Measurements from ENCODE around the gene REX1BD. TPM values are rescaled to one million over a fixed set of nuclear protein-coding genes. Genes with fewer than 3 reads are reported as not detected.

REX1BD gene
- total and polyA plus RNA-seq, 4 donors, result 25.9 to 71.9 (median 51.4) TPM

Small RNAs within 50 kb of the gene (small RNA-seq; reads per million reads assigned to genes)
- not detected for gene RN7SL155P

Other genes starting within 250 kb of the REX1BD start
- 10 to 100 TPM; 21.5 to 48.3 TPM for gene PGPEP1, start 248.2 kb upstream of the REX1BD start, total RNA-seq
- 10 to 100 TPM; 15.8 to 30.8 TPM for gene PGPEP1, start 248.2 kb upstream of the REX1BD start, polyA plus RNA-seq
- 10 to 100 TPM in 1 of 2 donors, under 1 TPM in 1; 0.42 to 11.6 TPM for gene GDF15, start 202.6 kb upstream of the REX1BD start, total RNA-seq
- gene GDF15, start 202.6 kb upstream of the REX1BD start, polyA plus RNA-seq, result 1 to 10 TPM; 6.7 to 7.7 TPM
- gene LRRC25, start 191.2 kb upstream of the REX1BD start, total RNA-seq, result 10 to 100 TPM in 1 of 2 donors, 1 to 10 TPM in 1; 7.9 to 13.4 TPM
- 1 to 10 TPM; 2.3 to 5.8 TPM for gene LRRC25, start 191.2 kb upstream of the REX1BD start, polyA plus RNA-seq
- gene SSBP4, start 169.4 kb upstream of the REX1BD start, total RNA-seq, result 10 to 100 TPM in 1 of 2 donors, 1 to 10 TPM in 1; 6.4 to 19.0 TPM
- gene SSBP4, start 169.4 kb upstream of the REX1BD start, polyA plus RNA-seq, result 10 to 100 TPM in 1 of 2 donors, 1 to 10 TPM in 1; 4.0 to 16.6 TPM
- gene ISYNA1, start 150.7 kb upstream of the REX1BD start, total RNA-seq, result 10 to 100 TPM in 1 of 2 donors, 1 to 10 TPM in 1; 8.0 to 41.9 TPM
- 10 to 100 TPM in 1 of 2 donors, 1 to 10 TPM in 1; 4.7 to 12.1 TPM for gene ISYNA1, start 150.7 kb upstream of the REX1BD start, polyA plus RNA-seq
- gene ELL, start 66.7 kb upstream of the REX1BD start, total RNA-seq, result 10 to 100 TPM in 1 of 2 donors, 1 to 10 TPM in 1; 7.6 to 10.5 TPM
- gene ELL, start 66.7 kb upstream of the REX1BD start, polyA plus RNA-seq, result 1 to 10 TPM; 4.5 to 5.6 TPM
- gene FKBP8, start 45.2 kb upstream of the REX1BD start, total RNA-seq, result 100 to 1,000 TPM in 1 of 2 donors, 10 to 100 TPM in 1; 75.8 to 225 TPM
- gene FKBP8, start 45.2 kb upstream of the REX1BD start, polyA plus RNA-seq, result 100 to 1,000 TPM in 1 of 2 donors, 10 to 100 TPM in 1; 59.1 to 126 TPM
- 10 to 100 TPM; 31.8 to 47.0 TPM for gene KXD1, start 30.9 kb upstream of the REX1BD start, total RNA-seq
- gene KXD1, start 30.9 kb upstream of the REX1BD start, polyA plus RNA-seq, result 10 to 100 TPM; 39.9 to 53.6 TPM
- 100 to 1,000 TPM; 324 to 585 TPM for gene UBA52, start 16.9 kb upstream of the REX1BD start, total RNA-seq
- 100 to 1,000 TPM; 382 to 647 TPM for gene UBA52, start 16.9 kb upstream of the REX1BD start, polyA plus RNA-seq
- gene CRLF1, start 18.0 kb downstream of the REX1BD start, total RNA-seq, result 1 to 10 TPM in 1 of 2 donors, not detected in 1; 1.6 TPM
- gene CRLF1, start 18.0 kb downstream of the REX1BD start, polyA plus RNA-seq, result 1 to 10 TPM in 1 of 2 donors, under 1 TPM in 1; 0.49 to 1.9 TPM
- gene TMEM59L, start 24.1 kb downstream of the REX1BD start, total RNA-seq, result under 1 TPM in 1 of 2 donors, not detected in 1; 0.08 TPM
- under 1 TPM; 0.08 to 0.15 TPM for gene TMEM59L, start 24.1 kb downstream of the REX1BD start, polyA plus RNA-seq
- 1 to 10 TPM; 2.4 to 5.9 TPM for gene KLHL26, start 48.2 kb downstream of the REX1BD start, total RNA-seq
- gene KLHL26, start 48.2 kb downstream of the REX1BD start, polyA plus RNA-seq, result 1 to 10 TPM; 2.3 to 2.4 TPM
- 1 to 10 TPM; 1.5 to 2.2 TPM for gene CRTC1, start 94.9 kb downstream of the REX1BD start, total RNA-seq
- gene CRTC1, start 94.9 kb downstream of the REX1BD start, polyA plus RNA-seq, result 1 to 10 TPM; 1.5 to 3.5 TPM
- under 1 TPM in 1 of 2 donors, not detected in 1; 0.17 TPM for gene COMP, start 202.5 kb downstream of the REX1BD start, total RNA-seq
- gene COMP, start 202.5 kb downstream of the REX1BD start, polyA plus RNA-seq, result under 1 TPM in 1 of 2 donors, not detected in 1; 0.03 TPM
- 10 to 100 TPM; 45.1 to 51.0 TPM for gene UPF1, start 243.2 kb downstream of the REX1BD start, total RNA-seq
- 10 to 100 TPM in 1 of 2 donors, 1 to 10 TPM in 1; 5.7 to 25.4 TPM for gene UPF1, start 243.2 kb downstream of the REX1BD start, polyA plus RNA-seq

Measured in liver (tissue), 5 donors.